Measurements from ENCODE around the gene TMEM11. TPM values are rescaled to one million over a fixed set of nuclear protein-coding genes. Genes with fewer than 3 reads are reported as not detected.

Gene TMEM11
- total RNA-seq, 2 donors from 2014 or later = 26.3 to 28.0 TPM

DNA sequence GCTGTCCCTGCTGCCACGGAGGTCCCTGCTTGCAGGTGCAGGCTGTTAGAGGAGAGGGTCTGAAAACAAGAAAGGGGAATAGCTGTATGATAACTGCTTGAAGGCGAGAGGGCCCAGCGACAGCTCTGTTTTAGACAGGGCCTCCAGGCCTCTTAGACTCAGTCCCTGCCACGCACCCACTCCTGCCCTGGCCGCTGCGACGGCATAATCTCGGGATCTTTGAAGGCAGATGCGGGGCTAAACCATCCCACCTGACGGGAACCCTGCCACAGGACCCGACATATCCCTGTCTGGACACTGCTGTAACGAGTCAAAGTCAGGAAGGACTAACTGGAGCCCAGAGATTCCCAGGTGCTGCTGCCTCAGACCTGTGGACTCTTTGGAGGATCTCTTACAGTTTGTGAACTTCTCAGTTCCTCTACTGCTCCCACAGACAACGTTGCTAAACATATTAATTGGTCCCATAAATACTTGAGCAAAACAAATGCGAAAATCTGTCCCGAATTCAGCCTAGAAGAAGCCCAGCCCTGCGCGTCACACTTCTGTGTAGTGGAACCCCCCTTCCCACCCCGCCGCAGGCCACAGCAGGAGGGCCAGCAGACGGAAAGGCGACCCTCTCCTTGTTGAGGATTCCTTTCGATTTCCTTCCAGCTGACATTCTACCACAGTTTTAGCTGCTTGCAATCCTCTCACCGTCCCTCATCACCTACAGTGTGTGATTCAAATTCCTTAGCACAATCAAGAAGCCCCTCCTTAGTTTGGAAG lies 998 bp upstream of the TMEM11 start:
- peaks cover 17% of the 10 kb centered on the region for H3K36me3 ChIP-seq (ENCODE audit: control insufficient read depth, insufficient read depth, low read length)
- Mint-ChIP-seq H3K4me3 (peak overlapping the region; percentile 83), H3K9me3 (no peaks in the 10 kb centered on the region), H3K27ac (peak overlapping the region; percentile 95), H3K36me3 (ENCODE audit: low read depth) (peaks cover 9% of the 10 kb centered on the region), H3K27me3 (ENCODE audit: insufficient read depth) (no peaks in the 10 kb centered on the region), H3K4me1 (peaks cover 53% of the 10 kb centered on the region)
- no peak for TF ChIP-seq CTCF (conservative IDR thresholded peaks at IDR 0.05)
- H3K27ac ChIP-seq (ENCODE audit: low read depth, low read length) = peak overlapping the region; percentile 91
- H3K9ac ChIP-seq (ENCODE audit: extremely low read depth, low read length, poor library complexity, severe bottlenecking) = peak overlapping the region; percentile 92
- no peaks in the 10 kb centered on the region for H3K9me3 ChIP-seq (ENCODE audit: control insufficient read depth, low read length)
- H3K4me3 ChIP-seq (ENCODE audit: low read length) = peak overlapping the region; percentile 96
- H3K27me3 ChIP-seq (ENCODE audit: control insufficient read depth, insufficient read depth, low read length, poor library complexity, severe bottlenecking) = no peaks in the 10 kb centered on the region
- DNase-seq = peak; percentile 91
- 6 to 10% methylated on average over 13 to 23 of the region's 23 CpGs for WGBS, 2 experiments (ENCODE audit: insufficient coverage in 1 of 2, insufficient read length in 1 of 2)
- peaks cover 23% of the 10 kb centered on the region for H3K4me1 ChIP-seq (ENCODE audit: control insufficient read depth, insufficient read depth, low read length)

GRCh38 chr17:21213638-21214014 lies 335 bp downstream of the TMEM11 start:
- no peaks in the 10 kb centered on the region for H3K9me3 Mint-ChIP-seq
- H3K36me3 Mint-ChIP-seq (ENCODE audit: low read depth) = peaks cover 15% of the 10 kb centered on the region
- no peaks in the 10 kb centered on the region for H3K27me3 Mint-ChIP-seq (ENCODE audit: insufficient read depth)
- 0% methylated on average over 7 to 35 of the region's 35 CpGs for WGBS, 2 experiments (ENCODE audit: insufficient coverage in 1 of 2, insufficient read length in 1 of 2)
- peaks cover 31% of the 10 kb centered on the region for H3K36me3 ChIP-seq (ENCODE audit: control insufficient read depth, insufficient read depth, low read length)
- TF ChIP-seq CTCF (conservative IDR thresholded peaks at IDR 0.05) = no peak
- H3K4me3 ChIP-seq (ENCODE audit: low read length) = peak overlapping the region; percentile 96
- H3K9ac ChIP-seq (ENCODE audit: extremely low read depth, low read length, poor library complexity, severe bottlenecking) = peak overlapping the region; percentile 92
- no peak for DNase-seq
- H3K27me3 ChIP-seq (ENCODE audit: control insufficient read depth, insufficient read depth, low read length, poor library complexity, severe bottlenecking) = no peaks in the 10 kb centered on the region
- H3K4me1 ChIP-seq (ENCODE audit: control insufficient read depth, insufficient read depth, low read length) = peaks cover 23% of the 10 kb centered on the region
- H3K4me3 Mint-ChIP-seq = peak overlapping the region; percentile 83
- H3K27ac ChIP-seq (ENCODE audit: low read depth, low read length) = peak overlapping the region; percentile 80
- H3K4me1 Mint-ChIP-seq = peaks cover 53% of the 10 kb centered on the region
- no peaks in the 10 kb centered on the region for H3K9me3 ChIP-seq (ENCODE audit: control insufficient read depth, low read length)
- peak overlapping the region; percentile 97 for H3K27ac Mint-ChIP-seq

GRCh38 chr17:21212826-21213637 lies 929 bp downstream of the TMEM11 start:
- Histone ChIP-seq H3K27ac (ENCODE audit: low read depth, low read length) (peak overlapping the region; percentile 80), H3K4me1 (ENCODE audit: control insufficient read depth, insufficient read depth, low read length) (peaks cover 22% of the 10 kb centered on the region), H3K9me3 (ENCODE audit: control insufficient read depth, low read length) (no peaks in the 10 kb centered on the region), H3K9ac (ENCODE audit: extremely low read depth, low read length, poor library complexity, severe bottlenecking) (peak overlapping the region; percentile 92), H3K27me3 (ENCODE audit: control insufficient read depth, insufficient read depth, low read length, poor library complexity, severe bottlenecking) (no peaks in the 10 kb centered on the region), H3K36me3 (ENCODE audit: control insufficient read depth, insufficient read depth, low read length) (peaks cover 36% of the 10 kb centered on the region), H3K4me3 (ENCODE audit: low read length) (peak overlapping the region; percentile 96)
- DNase-seq = no peak
- Mint-ChIP-seq H3K4me1 (peaks cover 50% of the 10 kb centered on the region), H3K9me3 (no peaks in the 10 kb centered on the region), H3K36me3 (ENCODE audit: low read depth) (peaks cover 19% of the 10 kb centered on the region), H3K27me3 (ENCODE audit: insufficient read depth) (no peaks in the 10 kb centered on the region), H3K4me3 (peak overlapping the region; percentile 83), H3K27ac (peak overlapping the region; percentile 90)
- no peak for TF ChIP-seq CTCF (conservative IDR thresholded peaks at IDR 0.05)
- WGBS, 2 experiments (ENCODE audit: insufficient coverage in 1 of 2, insufficient read length in 1 of 2) = 7 to 17% methylated on average over 11 to 18 of the region's 18 CpGs
